SJCRH30 (cell line): ENCODE data around the gene LHX2. TPM values are rescaled to one million over a fixed set of nuclear protein-coding genes. Genes with fewer than 3 reads are reported as not detected.

Source experiments
- DNase-seq, 2 experiments: peaks; one replicate each; pipeline ENCODE4 v3.0.0-alpha.2; 2015 to 2020
- H3K27ac ChIP-seq: fragments of 250-450 bp; sonication (Bioruptor Pico); 2 replicates; pipeline ENCODE4 v1.5.1; 2020; ENCODE audit warnings: mild to moderate bottlenecking, moderate library complexity
- H3K27me3 ChIP-seq: fragments of 250-450 bp; sonication (Bioruptor Pico); 2 replicates; pipeline ENCODE4 v1.5.1; 2020; ENCODE audit warnings: mild to moderate bottlenecking, moderate library complexity
- H3K36me3 ChIP-seq: fragments of 250-450 bp; sonication (Bioruptor Pico); 2 replicates; pipeline ENCODE4 v1.5.1; 2020; ENCODE audit warnings: mild to moderate bottlenecking, moderate library complexity
- H3K4me1 ChIP-seq: fragments of 250-450 bp; sonication (Bioruptor Pico); 2 replicates; pipeline ENCODE4 v1.5.1; 2020; ENCODE audit warnings: mild to moderate bottlenecking, moderate library complexity
- H3K4me3 ChIP-seq: fragments of 250-450 bp; sonication (Bioruptor Pico); 2 replicates; pipeline ENCODE4 v1.5.1; 2020; ENCODE audit warnings: mild to moderate bottlenecking, moderate library complexity
- H3K9me3 ChIP-seq: fragments of 250-450 bp; sonication (Bioruptor Pico); replicated peaks from 2 replicates; pipeline ENCODE4 v1.5.1; 2020; ENCODE audit warnings: mild to moderate bottlenecking, moderate library complexity
- total RNA-seq: library from RNA; depleted of rRNA; stranded (reverse); fragments of >200 nt; shearing (Covaris generic); gene quantifications from 2 replicates; pipeline ENCODE4 v1.2.3, GENCODE V29; 2014

The LHX2 gene
- total RNA-seq, 1 experiment from 2014 or later: 1.6 TPM

DNA sequence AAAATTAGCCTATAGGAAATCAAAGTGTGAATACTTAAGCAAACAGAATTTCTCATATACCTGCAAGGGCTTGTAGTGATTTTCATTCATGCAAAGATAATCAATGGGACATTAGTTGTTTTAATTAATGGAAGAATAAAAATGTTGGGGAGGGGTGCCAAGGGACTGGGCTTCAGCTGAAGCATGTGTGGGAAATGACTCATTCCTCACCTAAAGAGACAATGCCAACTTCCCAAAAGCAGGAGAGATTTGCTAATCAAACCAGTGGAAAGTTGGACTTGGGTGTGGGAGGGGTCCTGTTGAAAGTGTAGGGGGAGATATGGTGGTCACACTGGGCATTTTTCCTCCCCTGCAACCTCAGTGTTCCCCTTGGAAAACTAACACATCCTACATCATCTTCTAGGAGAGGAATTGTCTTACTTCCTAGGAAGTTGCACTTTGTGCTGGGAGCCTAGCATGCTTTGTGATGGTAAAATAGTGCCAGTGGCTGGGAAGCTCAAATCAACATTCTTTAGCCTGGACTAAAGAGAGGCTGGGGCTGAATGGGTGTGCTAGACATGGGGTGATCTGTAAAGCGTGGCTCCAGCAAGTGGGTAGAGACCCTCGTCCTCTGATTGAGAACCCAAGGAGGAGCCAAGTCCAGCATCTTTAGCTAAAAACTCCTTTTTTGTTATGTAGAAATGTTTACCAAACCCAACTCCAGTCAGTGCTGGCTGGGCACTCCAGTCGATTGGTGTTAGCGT is 6.4 kb upstream of the LHX2 start:
- DNase-seq: no peak
- Histone ChIP-seq H3K4me3 (no peak overlapping the region), H3K27ac (no peak overlapping the region), H3K27me3 (peaks cover 29% of the 10 kb centered on the region), H3K36me3 (no peaks in the 10 kb centered on the region), H3K9me3 (no peaks in the 10 kb centered on the region), H3K4me1 (peaks cover 4% of the 10 kb centered on the region; the same call in 1 of the 2 replicates)

- no peak overlapping the region for H3K27ac ChIP-seq
- peaks cover 4% of the 10 kb centered on the region; the same call in 1 of the 2 replicates for H3K4me1 ChIP-seq
- no peak for DNase-seq
- H3K36me3 ChIP-seq: no peaks in the 10 kb centered on the region
- no peaks in the 10 kb centered on the region for H3K9me3 ChIP-seq
- H3K27me3 ChIP-seq: peaks cover 14% of the 10 kb centered on the region; the same call in 1 of the 2 replicates
- H3K4me3 ChIP-seq: no peak overlapping the region
These were observed 4.9 kb upstream of the LHX2 start for GRCh38 chr9:124006448-124007361.

- peaks cover 12% of the 10 kb centered on the region; the same call in 1 of the 2 replicates for H3K27me3 ChIP-seq
- H3K4me3 ChIP-seq: peak overlapping the region; percentile 60
- no peak overlapping the region for H3K27ac ChIP-seq
- H3K36me3 ChIP-seq: no peaks in the 10 kb centered on the region
- peaks cover 4% of the 10 kb centered on the region; the same call in 1 of the 2 replicates for H3K4me1 ChIP-seq
- H3K9me3 ChIP-seq: no peaks in the 10 kb centered on the region
- no peak for DNase-seq
These were observed 3.8 kb upstream of the LHX2 start for GRCh38 chr9:124007565-124008302.

DNA sequence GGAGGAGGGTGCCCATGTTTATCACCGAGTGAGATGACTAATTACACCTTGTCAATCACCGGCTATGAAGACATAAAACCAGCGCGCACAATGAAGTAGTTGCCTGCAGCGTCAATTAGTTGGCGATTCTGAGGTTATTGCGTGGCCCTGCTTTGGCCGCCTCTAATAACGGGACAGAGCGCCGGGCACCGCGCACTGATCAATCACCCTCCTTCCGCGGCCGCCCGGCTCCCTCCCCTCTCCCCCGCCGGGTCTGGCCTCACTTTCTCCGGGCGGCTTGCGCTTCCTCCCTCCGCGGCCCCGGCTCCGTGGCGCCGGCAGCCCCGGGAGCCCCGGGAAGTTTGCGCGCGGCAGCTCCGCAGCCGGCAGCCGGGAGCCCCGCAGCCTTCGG is 3.3 kb upstream of the LHX2 start:
- Histone ChIP-seq H3K4me1 (peaks cover 4% of the 10 kb centered on the region; the same call in 1 of the 2 replicates), H3K4me3 (peak overlapping the region; percentile 60), H3K36me3 (no peaks in the 10 kb centered on the region), H3K27ac (peak overlapping the region; percentile 22; the same call in 1 of the 2 replicates), H3K27me3 (peaks cover 12% of the 10 kb centered on the region; the same call in 1 of the 2 replicates), H3K9me3 (no peaks in the 10 kb centered on the region)
- no peak for DNase-seq

DNA sequence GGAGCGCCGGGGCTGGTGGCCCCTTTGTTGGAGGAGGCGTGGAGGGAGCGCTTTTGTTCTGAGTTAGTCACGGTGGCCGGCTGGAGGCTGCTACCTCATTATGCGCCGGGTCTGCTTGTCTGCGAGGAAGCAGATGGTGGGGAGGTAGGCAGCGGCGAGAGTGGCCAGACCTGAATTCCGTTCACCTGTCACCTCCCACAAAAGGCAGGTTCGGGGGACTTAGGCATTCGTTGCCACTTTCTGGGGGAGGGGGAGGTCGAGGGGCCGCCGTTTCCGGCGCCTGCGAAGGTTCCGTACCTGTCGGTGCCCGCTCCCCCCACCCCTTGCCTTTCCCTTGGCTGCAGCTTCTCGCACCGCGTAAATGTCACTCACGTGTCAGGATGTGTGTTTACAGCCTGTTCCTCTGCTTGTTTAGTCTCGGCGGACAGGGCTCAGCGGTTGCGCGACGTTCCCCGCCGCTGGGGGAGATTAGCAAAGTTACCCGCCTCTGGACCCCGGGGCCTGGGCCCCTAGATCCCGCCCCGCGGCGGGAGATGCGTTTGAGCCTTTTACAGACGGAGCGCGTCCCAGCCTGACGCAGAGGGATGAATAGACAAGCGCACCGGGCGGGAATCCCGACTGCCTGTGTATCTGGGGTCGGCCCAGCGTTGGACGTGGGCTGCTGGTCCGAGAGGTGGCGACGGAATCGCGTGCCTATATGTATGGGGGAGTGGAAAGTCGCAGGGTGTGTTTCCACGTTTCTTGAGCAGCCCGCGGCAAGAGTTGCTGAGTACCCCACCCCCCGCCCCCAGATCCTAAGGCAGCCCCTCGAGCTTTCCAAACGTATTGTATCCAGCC is 2.7 kb upstream of the LHX2 start:
- H3K4me3 ChIP-seq: peak overlapping the region; percentile 60
- no peaks in the 10 kb centered on the region for H3K9me3 ChIP-seq
- peaks cover 4% of the 10 kb centered on the region; the same call in 1 of the 2 replicates for H3K4me1 ChIP-seq
- no peaks in the 10 kb centered on the region for H3K36me3 ChIP-seq
- peak; percentile 74 to 78 for DNase-seq
- H3K27me3 ChIP-seq: peaks cover 8% of the 10 kb centered on the region; the same call in 1 of the 2 replicates
- H3K27ac ChIP-seq: peak overlapping the region; percentile 22; the same call in 1 of the 2 replicates

DNA sequence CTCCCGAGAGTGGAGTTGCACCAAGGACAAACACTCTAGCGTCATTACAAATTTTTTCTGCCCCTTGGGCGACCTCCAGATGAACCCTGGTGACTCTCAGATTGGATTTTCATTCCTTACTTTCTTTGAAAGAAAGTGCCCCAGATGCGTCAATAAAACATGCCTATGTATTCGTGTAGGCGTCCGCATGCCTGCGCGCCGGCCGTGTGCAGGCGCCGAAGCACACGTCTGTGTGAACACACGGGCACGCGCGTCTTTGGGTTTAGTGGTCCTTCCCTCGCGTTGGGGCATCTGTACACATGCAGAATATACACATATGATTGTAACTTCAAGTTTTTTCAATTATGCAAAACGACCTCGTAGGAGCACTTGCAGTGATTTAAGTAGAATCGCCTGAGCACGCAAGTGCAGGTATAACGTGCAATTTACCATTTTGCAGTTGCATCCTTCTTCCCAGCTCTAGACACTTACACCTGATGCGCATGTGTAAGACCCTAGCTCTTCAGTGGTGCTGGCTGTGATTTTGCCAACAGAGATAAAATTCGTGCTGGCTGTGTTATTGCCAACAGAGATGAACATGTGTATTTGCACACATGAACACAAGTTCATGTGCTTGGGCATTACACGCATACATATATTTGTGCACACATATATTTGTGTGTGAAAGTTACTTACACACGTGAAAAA is 1.9 kb upstream of the LHX2 start:
- H3K4me1 ChIP-seq: peaks cover 4% of the 10 kb centered on the region; the same call in 1 of the 2 replicates
- H3K27ac ChIP-seq: no peak overlapping the region
- no peak for DNase-seq
- no peak overlapping the region for H3K4me3 ChIP-seq
- H3K36me3 ChIP-seq: no peaks in the 10 kb centered on the region
- peaks cover 8% of the 10 kb centered on the region; the same call in 1 of the 2 replicates for H3K27me3 ChIP-seq
- no peaks in the 10 kb centered on the region for H3K9me3 ChIP-seq

GRCh38 chr9:124010303-124010664 is 1.3 kb upstream of the LHX2 start:
- Histone ChIP-seq H3K9me3 (no peaks in the 10 kb centered on the region), H3K27ac (no peak overlapping the region), H3K4me1 (peaks cover 4% of the 10 kb centered on the region; the same call in 1 of the 2 replicates), H3K27me3 (peaks cover 8% of the 10 kb centered on the region; the same call in 1 of the 2 replicates), H3K36me3 (no peaks in the 10 kb centered on the region), H3K4me3 (no peak overlapping the region)
- no peak for DNase-seq

DNA sequence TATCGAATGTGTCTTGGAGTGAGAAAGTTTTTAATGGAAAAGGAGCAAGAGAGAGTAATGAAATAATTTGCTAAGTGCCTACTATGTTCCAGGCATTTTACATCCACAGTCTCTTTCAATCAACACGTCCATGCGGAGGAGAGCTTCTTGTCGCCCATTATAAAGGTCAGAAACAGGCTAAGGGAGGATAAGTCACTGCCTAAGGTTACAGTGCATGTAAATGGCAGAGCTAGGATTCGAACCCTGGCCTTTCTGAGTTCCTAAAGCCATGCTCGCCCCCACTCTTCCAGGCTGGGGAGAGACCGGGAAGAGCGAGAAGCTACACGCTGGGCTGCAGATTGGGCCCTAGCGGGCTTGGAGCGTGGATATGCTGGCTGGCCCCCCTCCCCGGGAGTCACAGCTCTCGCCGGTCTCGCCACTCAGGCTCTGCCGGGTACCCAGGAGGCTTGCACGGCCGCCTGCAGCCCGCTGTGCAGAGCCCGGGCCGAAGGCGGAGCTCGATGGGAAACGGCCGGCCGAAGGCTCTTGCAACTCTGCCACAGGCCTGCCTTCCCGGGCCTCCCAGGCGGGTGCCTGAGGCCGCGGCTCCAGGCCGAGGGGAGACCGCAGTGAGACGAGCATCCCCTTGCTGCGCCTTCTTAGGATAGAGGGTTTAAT is 775 bp upstream of the LHX2 start:
- no peak for DNase-seq
- peaks cover 8% of the 10 kb centered on the region; the same call in 1 of the 2 replicates for H3K27me3 ChIP-seq
- H3K36me3 ChIP-seq: no peaks in the 10 kb centered on the region
- H3K27ac ChIP-seq: no peak overlapping the region
- H3K9me3 ChIP-seq: no peaks in the 10 kb centered on the region
- H3K4me1 ChIP-seq: peaks cover 4% of the 10 kb centered on the region; the same call in 1 of the 2 replicates
- H3K4me3 ChIP-seq: no peak overlapping the region

GRCh38 chr9:124012368-124013301 is 1.1 kb downstream of the LHX2 start:
- peaks cover 6% of the 10 kb centered on the region; the same call in 1 of the 2 replicates for H3K27me3 ChIP-seq
- no peak overlapping the region for H3K4me3 ChIP-seq
- H3K4me1 ChIP-seq: peaks cover 4% of the 10 kb centered on the region; the same call in 1 of the 2 replicates
- H3K27ac ChIP-seq: no peak overlapping the region
- no peaks in the 10 kb centered on the region for H3K9me3 ChIP-seq
- DNase-seq: no peak
- H3K36me3 ChIP-seq: no peaks in the 10 kb centered on the region

GRCh38 chr9:124013309-124014210 is 2.0 kb downstream of the LHX2 start:
- no peaks in the 10 kb centered on the region for H3K9me3 ChIP-seq
- H3K27me3 ChIP-seq: no peaks in the 10 kb centered on the region
- peaks cover 4% of the 10 kb centered on the region; the same call in 1 of the 2 replicates for H3K4me1 ChIP-seq
- no peak overlapping the region for H3K27ac ChIP-seq
- DNase-seq: no peak
- no peak overlapping the region for H3K4me3 ChIP-seq
- no peaks in the 10 kb centered on the region for H3K36me3 ChIP-seq

DNA sequence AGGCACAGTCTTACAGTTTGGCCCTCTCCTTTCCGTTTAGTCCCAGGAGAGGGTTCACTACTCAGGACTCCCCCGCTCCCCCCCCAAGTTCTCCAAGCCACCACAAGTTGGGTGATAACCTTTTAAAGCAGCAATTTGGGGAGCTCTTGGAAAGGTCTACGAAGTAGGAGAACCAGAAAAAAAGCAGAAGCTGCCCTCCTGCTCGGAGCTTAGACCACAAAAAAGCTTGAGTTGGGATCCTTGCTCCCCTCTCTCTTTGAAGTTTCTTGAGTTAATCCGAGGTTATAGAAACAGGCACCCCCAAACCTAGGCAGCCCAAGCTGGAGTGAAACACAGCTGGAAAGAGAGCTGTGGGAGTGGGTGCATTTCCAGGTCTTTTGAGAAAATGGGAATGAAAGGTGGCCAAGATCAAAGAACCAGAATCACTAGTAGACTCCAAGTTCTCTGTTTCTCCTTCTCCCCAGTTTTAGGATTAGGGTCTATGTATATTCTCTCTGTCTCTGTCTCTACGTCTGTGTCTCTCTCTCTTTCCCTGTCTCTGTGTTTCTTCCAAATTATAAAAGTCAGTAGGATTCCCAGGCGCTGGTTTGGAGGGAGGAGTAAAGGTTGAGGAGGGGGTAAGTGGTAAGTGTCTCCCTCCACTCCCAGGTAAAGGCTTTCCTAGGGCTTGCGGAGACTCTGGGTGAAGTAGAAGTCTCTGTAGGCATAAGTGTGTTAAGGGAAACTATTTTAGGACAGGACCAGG is 2.8 kb downstream of the LHX2 start:
- Histone ChIP-seq H3K4me3 (no peak overlapping the region), H3K4me1 (no peaks in the 10 kb centered on the region), H3K27ac (no peak overlapping the region), H3K9me3 (no peaks in the 10 kb centered on the region), H3K36me3 (no peaks in the 10 kb centered on the region), H3K27me3 (no peaks in the 10 kb centered on the region)
- DNase-seq: no peak
